Suppressor macrophage treated with lipopolysaccharide for 4 hours (primary cell): Measurements from ENCODE around the gene MYL6.
A peak's percentile ranks its signal among the peaks of the same experiment; 100 is the strongest.

Experiments used
- DNase-seq: peaks from one replicate; pipeline ENCODE4 v3.0.0-alpha.2; 2020

MYL6 gene

GRCh38 chr12:56129942-56130495 is 28.1 kb upstream of the MYL6 start:
- no peak for DNase-seq

DNA sequence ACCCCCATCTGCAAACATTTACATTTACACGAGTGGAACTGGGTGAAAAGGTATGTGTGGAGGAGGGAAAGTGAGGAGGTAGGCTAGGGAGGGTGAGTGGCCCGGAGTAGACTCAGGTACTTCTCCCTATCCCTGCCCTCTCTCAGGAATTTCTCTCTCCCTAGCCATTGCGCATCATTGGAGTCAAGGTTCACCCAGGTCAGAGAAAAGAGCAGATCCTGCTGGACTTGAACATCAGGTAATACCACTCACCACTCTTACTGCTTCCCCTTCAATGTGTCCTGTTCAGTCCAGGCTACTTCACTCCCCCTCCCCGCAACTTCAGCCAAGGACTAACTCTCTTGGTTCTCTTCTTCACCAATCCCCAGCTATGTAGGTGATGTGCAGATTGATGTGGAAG is 27.3 kb upstream of the MYL6 start:
- no peak for DNase-seq

DNA sequence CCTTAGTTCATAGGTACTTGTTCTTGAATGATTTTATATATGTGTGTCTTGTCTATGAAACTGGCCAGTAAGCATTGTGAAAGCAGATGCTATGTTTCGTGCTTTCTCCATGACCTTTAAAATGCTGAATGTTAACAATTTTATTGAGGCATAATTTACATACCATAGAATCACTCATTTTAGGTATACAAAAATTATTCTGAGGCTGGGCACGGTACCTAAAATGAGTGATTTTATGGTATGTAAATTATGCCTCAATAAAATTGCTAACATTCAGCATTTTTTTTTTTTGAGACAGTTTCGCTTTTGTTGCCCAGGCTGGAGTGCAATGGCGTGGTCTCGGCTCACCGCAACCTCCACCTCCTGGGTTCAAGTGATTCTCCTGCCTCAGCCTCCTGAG is 23.3 kb upstream of the MYL6 start:
- DNase-seq = no peak

DNA sequence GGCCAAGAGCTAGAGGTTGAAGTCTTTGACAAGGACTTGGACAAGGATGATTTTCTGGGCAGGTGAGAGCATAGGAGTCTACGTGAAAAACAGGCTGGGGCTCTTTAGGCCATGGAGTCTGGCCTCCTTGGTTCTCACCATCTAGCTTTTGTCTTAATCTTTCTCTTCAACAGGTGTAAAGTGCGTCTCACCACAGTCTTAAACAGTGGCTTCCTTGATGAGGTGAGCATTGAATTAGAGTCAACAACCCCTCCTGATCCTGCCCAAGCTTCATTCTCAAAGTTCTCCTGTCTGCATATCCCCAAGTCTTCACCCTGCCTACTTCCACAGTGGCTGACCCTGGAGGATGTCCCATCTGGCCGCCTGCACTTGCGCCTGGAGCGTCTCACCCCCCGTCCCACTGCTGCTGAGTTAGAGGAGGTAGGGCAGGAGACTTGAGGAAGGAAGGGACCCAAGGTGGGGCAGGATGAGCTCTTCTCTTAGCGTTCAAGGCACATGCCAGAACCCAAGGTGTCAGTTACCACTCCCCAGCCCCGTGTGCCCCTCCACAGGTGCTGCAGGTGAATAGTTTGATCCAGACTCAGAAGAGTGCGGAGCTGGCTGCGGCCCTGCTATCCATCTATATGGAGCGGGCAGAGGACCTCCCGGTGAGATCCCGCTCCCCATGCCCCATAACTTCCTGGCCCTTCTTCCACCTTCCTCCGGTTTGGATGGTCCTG is 20.1 kb upstream of the MYL6 start:
- DNase-seq = no peak

- DNase-seq = peak; percentile 51
These were observed 16.0 kb upstream of the MYL6 start for GRCh38 chr12:56141946-56142784.

GRCh38 chr12:56143217-56143616 is 14.9 kb upstream of the MYL6 start:
- no peak for DNase-seq

DNA sequence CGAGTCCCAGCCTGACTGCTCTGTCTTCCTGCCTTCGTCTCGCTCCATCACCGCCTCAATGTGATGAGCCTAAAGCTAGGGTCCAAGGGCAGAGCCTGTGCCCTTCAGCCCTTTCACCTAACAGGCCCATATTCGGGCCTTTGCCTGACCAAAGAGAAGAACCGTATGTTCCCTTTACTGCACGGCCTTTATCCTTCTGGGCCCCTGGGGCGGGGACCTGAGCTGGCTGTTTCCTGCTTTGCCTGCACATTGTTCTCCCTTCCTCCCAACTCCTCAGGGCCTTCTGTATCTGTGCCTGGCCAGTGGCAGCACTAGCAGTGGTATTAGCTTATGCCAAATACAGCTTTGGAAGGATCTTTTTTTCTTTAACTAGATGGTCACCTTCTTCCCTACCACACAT is 14.3 kb upstream of the MYL6 start:
- DNase-seq = no peak

GRCh38 chr12:56145217-56145616 is 12.9 kb upstream of the MYL6 start:
- DNase-seq = no peak

GRCh38 chr12:56146492-56147460 is 11.4 kb upstream of the MYL6 start:
- no peak for DNase-seq

DNA sequence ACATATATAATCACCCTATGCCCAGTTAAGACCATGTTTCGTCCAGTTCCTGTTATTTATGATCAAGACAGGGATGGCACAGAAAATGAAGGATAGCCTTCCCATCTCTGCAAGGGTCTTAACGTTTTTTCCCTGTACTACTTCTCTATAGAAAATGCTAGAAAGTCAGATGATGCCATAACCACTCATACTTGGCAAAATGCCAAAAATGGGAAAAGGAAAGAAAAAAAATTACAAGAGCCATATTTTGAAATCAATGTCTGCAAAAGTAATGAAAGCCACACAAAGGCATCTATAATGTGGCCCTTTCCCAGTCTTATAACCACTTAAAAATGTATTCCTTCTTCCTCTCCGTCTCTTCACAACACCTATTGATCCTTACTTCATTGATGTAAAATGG is 7.6 kb upstream of the MYL6 start:
- peak; percentile 85 for DNase-seq

DNA sequence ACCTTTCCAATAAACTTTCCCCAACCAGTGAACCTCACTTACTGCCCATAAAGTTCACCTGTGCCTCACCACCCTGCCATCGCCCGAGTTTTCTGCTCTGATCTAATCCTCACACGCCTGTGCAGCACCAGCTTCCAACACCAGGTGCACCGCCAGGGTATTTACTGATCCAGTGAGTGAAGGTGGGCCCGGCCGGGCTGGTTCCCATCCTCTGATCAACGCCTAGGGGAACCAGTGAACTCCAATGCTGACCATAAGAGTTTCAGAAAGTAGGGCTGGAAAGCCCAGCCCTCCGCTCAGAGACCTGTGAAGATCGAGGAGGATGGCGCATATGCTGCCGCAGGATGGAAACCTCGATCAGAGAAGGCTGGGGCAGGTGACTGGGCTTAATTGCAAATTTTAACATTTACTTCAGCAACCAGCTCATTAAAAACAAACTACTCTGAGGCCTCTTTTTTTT is 6.5 kb upstream of the MYL6 start:
- peak; percentile 17 for DNase-seq

GRCh38 chr12:56152132-56152755 is 5.9 kb upstream of the MYL6 start, which contains the start of gene MYL6B:
Gene MYL6B (plus strand): TSS chr12:56152587. CDS start chr12:56153919, 1,332 bp downstream.
- DNase-seq = peak; percentile 96

DNA sequence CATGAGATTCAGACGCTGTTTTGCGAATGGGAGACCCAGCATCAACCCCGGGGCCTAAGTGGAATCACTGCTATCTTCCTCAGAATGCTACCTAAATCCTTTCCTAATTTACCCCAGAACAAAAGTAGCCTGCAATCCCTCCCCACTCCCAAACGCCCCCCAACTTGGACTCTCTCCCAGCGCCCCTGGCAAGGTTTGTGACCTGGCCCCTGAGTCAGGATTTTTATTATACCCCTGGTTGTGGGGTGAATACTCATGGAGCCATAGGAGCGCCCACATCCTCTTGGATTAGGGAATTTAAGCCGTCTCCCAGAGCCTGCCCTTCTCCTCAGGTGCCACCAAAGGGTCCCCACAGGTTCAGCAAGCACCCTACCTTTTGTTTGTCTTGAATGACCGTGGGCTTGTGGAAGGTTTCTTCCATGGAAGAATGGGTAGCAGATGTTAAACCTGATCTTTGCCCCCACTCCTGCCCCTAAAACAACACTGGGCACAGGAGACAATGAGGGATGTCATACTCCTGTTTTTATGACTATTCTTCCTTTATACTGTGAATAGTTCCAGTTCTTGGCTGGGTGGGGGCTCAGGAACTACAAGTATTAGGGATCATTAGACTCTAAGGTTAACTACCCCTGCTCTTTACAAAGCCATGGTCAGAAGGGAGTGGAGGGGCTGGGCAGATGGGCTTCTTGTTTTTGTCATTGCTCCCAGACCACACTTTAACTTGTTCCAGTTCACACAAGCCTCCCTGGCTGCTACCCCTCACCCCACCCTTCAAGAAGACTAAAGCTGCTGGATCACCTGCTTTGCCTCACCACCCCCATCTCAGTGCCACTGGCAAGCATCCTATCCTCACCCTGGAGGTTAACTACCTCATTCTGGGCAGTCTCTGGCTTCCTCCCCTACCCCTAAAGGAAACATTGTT is 5.1 kb upstream of the MYL6 start:
- DNase-seq = no peak

DNA sequence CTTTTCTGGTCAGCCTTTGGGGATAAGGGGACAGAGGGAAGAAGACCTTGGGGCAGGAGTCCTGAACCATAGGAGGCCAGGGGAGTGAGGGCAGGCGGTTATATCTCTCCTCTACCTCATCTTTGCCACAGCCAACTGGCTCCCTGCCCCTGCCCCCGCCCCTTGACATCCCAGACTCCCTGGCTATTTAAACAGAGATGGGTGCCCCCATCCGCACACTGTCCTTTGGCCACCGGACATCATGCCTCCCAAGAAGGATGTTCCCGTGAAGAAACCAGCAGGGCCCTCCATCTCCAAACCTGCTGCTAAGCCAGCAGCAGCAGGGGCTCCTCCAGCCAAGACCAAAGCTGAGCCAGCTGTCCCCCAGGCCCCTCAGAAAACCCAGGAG is 4.5 kb upstream of the MYL6 start:
- no peak for DNase-seq

- DNase-seq = no peak
These were observed 3.9 kb upstream of the MYL6 start for GRCh38 chr12:56154246-56154771.

DNA sequence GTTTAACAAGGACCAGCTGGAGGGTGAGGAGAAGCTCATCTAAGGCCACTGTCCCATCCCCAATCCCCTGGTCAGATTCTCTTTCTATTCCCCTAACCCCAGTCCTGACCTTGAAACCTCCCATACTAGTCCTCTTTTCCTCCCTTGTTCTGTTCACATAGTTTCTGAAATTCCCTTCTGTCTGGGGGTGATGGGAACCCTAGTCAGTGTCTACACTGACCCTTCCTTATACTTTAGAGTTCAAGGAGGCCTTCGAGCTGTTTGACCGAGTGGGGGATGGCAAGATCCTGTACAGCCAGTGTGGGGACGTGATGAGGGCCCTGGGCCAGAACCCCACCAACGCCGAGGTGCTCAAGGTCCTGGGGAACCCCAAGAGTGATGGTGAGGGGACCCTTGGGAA is 3.3 kb upstream of the MYL6 start:
- DNase-seq = no peak

DNA sequence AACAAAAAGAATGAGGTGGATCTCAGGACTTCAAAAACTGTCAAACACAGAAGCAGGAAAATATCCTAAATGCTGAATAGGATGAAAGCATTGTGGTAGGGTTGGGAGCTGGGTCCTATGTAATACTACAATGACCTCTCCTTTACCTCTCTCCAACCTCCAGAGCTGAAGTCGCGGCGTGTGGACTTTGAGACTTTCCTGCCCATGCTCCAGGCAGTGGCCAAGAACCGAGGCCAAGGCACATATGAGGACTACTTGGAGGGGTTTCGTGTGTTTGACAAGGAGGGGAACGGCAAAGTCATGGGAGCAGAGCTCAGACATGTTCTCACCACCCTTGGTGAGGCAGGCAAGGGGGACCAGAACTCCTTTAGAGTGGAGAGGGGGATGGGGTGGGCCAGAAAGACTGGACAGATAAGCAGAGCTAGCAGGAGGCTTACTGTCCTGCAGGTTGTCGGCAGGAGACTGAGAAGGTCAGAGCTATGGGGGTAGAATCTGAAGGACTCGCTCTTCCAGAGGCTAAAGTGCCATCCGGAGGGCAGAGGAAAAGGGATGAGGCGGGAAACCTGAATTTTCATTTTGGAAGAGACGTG is 2.8 kb upstream of the MYL6 start:
- no peak for DNase-seq

GRCh38 chr12:56156464-56157200 is 1.5 kb upstream of the MYL6 start:
- DNase-seq = peak; percentile 41

- DNase-seq = peak; percentile 53
These were observed 744 bp upstream of the MYL6 start for GRCh38 chr12:56157201-56158028.
